Bone marrow (tissue), 2 donors: ENCODE measurements around the gene RPS2.
"Not testable (repeated sequence)": the region's sequence is repeated elsewhere in the genome, so short reads cannot be mapped to it uniquely, and the experiment has no call there.

Experiments used
- DNase-seq, 2 donors: peaks; one replicate each; lab custom pipeline; 2025; lab: John Stamatoyannopoulos, UW

The RPS2 gene

GRCh38 chr16:1942047-1942809, 22.4 kb downstream of the RPS2 start:
- DNase-seq: peak in 1 of 2 donors; percentile 43

- no peak for DNase-seq
These were observed 23.2 kb downstream of the RPS2 start for GRCh38 chr16:1941162-1942046.

GRCh38 chr16:1940273-1941161, 24.1 kb downstream of the RPS2 start:
- DNase-seq: no peak

- DNase-seq: not testable (repeated sequence)
These were observed 24.8 kb downstream of the RPS2 start for GRCh38 chr16:1939833-1940232.

GRCh38 chr16:1938910-1939309, 25.7 kb downstream of the RPS2 start:
- DNase-seq: no peak

- peak in 1 of 2 donors; percentile 23 for DNase-seq
These were observed 26.3 kb downstream of the RPS2 start for GRCh38 chr16:1938316-1938715.

- DNase-seq: no peak
These were observed 27.6 kb downstream of the RPS2 start for GRCh38 chr16:1936945-1937479.

GRCh38 chr16:1933097-1933661, 31.4 kb downstream of the RPS2 start:
- DNase-seq: no peak

- DNase-seq: no peak
These were observed 32.3 kb downstream of the RPS2 start for GRCh38 chr16:1932050-1933028.

- DNase-seq: no peak
These were observed 34.3 kb downstream of the RPS2 start for GRCh38 chr16:1930338-1930720.

- DNase-seq: peak; percentile 42 to 83
These were observed 34.9 kb downstream of the RPS2 start for GRCh38 chr16:1929578-1930337.

- DNase-seq: no peak
These were observed 35.5 kb downstream of the RPS2 start for GRCh38 chr16:1929105-1929504.

- DNase-seq: no peak
These were observed 38.4 kb downstream of the RPS2 start for GRCh38 chr16:1926271-1926670.

GRCh38 chr16:1924095-1924494, 40.5 kb downstream of the RPS2 start:
- DNase-seq: no peak

GRCh38 chr16:1923299-1924034, 41.2 kb downstream of the RPS2 start:
- no peak for DNase-seq

GRCh38 chr16:1922357-1922756, 42.3 kb downstream of the RPS2 start:
- no peak for DNase-seq

- DNase-seq: no peak
These were observed 43.9 kb downstream of the RPS2 start for GRCh38 chr16:1920727-1921171.

- not testable (repeated sequence) for DNase-seq
These were observed 44.5 kb downstream of the RPS2 start for GRCh38 chr16:1920122-1920521.
